Mesendoderm (in vitro differentiated cells): ENCODE results near the gene TSHZ3.
A peak's percentile ranks its signal among the peaks of the same experiment; 100 is the strongest.

ENCODE experiments used
- DNase-seq: peaks from one replicate; pipeline ENCODE4 v3.0.0; 2013
- H2AK5ac ChIP-seq: 2 replicates; pipeline ENCODE4 v1.6.1; 2013; ENCODE audit warnings: low read length, inconsistent platforms
- H2BK120ac ChIP-seq: 2 replicates; pipeline ENCODE4 v1.6.1; 2013; ENCODE audit warnings: low read depth, mild to moderate bottlenecking, low read length, moderate library complexity, mixed read lengths
- H2BK15ac ChIP-seq: replicated peaks from 2 replicates; pipeline ENCODE4 v1.6.1; 2013; ENCODE audit warnings: low read depth, mild to moderate bottlenecking, moderate library complexity
- H2BK5ac ChIP-seq: 2 replicates; pipeline ENCODE4 v1.6.1; 2013; ENCODE audit warnings: low read length, inconsistent platforms
- H3K18ac ChIP-seq: 2 replicates; pipeline ENCODE4 v1.6.1; 2013; ENCODE audit warnings: mild to moderate bottlenecking, low read length, mixed read lengths
- H3K23ac ChIP-seq: one replicate; pipeline ENCODE4 v1.6.1; 2013; ENCODE audit warnings: low read length
- H3K27ac ChIP-seq: 2 replicates; pipeline ENCODE4 v1.5.1; 2013; ENCODE audit warnings: low read depth, mild to moderate bottlenecking, inconsistent platforms, low read length, moderate library complexity
- H3K27me3 ChIP-seq: 2 replicates; pipeline ENCODE4 v1.6.1; 2013; ENCODE audit warnings: low read length, control low read depth, mild to moderate bottlenecking, inconsistent platforms; ENCODE audit not compliant: insufficient read depth, poor library complexity
- H3K36me3 ChIP-seq: 2 replicates; pipeline ENCODE4 v1.6.1; 2013; ENCODE audit warnings: low read length, inconsistent platforms; ENCODE audit not compliant: control insufficient read depth, insufficient read depth
- H3K4ac ChIP-seq: one replicate; pipeline ENCODE4 v1.6.1; 2013; ENCODE audit warnings: low read depth, mild to moderate bottlenecking, low read length, moderate library complexity
- H3K4me1 ChIP-seq: 2 replicates; pipeline ENCODE4 v1.6.1; 2013; ENCODE audit warnings: low read depth, low read length, inconsistent platforms; ENCODE audit not compliant: control insufficient read depth
- H3K4me2 ChIP-seq: 2 replicates; pipeline ENCODE4 v1.6.1; 2013; ENCODE audit warnings: low read length
- H3K4me3 ChIP-seq: 2 replicates; pipeline ENCODE4 v1.5.1; 2013; ENCODE audit warnings: mild to moderate bottlenecking, low read length
- H3K56ac ChIP-seq: one replicate; pipeline ENCODE4 v1.6.1; 2013; ENCODE audit warnings: low read length
- H3K79me1 ChIP-seq: 2 replicates; pipeline ENCODE4 v1.6.1; 2013; ENCODE audit warnings: low read length, inconsistent platforms
- H3K79me2 ChIP-seq: 2 replicates; pipeline ENCODE4 v1.6.1; 2013; ENCODE audit warnings: mild to moderate bottlenecking, low read length; ENCODE audit not compliant: control insufficient read depth, insufficient read depth
- H3K9ac ChIP-seq: 2 replicates; pipeline ENCODE4 v1.6.1; 2013; ENCODE audit warnings: low read length, inconsistent platforms
- H4K5ac ChIP-seq: one replicate; pipeline ENCODE4 v1.6.1; 2013; ENCODE audit warnings: low read length
- H4K8ac ChIP-seq: one replicate; pipeline ENCODE4 v1.6.1; 2013; ENCODE audit warnings: low read depth, mild to moderate bottlenecking, control low read depth, low read length, moderate library complexity
- WGBS: extraction: QIAGEN DNeasy Blood & Tissue Kit; methylation state at CpG from one replicate; pipeline ENCODE4 v1.1.7; 2013; ENCODE audit warnings: low lambda C conversion rate, missing lambda C conversion rate; ENCODE audit not compliant: insufficient coverage; ENCODE audit errors: extremely low coverage; 5-methylcytosine and 5-hydroxymethylcytosine counted together

Gene TSHZ3

DNA sequence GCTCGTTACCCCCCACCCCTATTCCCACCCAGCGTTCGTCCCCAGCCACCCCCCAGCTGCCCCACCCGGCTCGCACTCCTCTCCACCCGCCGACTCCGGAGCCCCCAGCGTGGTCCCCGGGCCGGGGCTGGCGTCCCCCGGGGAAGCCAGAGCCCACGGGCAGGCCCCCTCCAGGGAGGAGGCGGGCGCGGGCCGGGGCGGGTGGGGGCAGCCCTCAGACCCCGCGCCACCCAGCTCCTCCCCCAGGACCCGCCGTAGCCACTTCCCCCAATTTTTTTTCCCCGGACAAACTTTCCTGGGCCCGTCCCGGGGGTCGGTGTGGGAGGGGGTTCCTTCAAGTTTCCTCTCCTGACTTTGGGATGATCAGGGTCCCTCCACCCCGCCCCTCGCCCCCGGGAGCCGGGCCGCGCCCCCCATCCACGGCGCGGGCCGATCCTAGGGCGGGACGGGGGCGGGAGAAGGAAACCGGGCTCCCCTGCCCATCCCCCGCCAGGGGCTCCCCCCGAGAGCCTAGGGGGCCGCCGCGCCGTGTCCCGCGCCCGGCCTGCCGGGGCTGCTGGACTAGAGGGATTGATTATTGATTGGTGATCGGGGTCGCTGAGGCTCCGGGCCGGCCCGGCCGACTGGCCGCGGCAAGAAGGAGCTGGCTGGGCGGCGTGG, 927 bp upstream of the TSHZ3 start:
- H2BK120ac ChIP-seq = peak overlapping the region; percentile 46
- H3K27ac ChIP-seq = peak overlapping the region; percentile 64
- peak overlapping the region; percentile 87 for H4K8ac ChIP-seq
- H4K5ac ChIP-seq = no peak overlapping the region
- peak overlapping the region; percentile 20 for H3K4me2 ChIP-seq
- H2BK5ac ChIP-seq = no peak overlapping the region
- H3K18ac ChIP-seq = peak overlapping the region; percentile 86
- peak overlapping the region; percentile 47 for H3K4me3 ChIP-seq
- no peak overlapping the region for H2AK5ac ChIP-seq
- H3K4me1 ChIP-seq = peaks cover 5% of the 10 kb centered on the region
- no CpG with 5 or more reads among the region's 61 CpGs for WGBS
- peaks cover 22% of the 10 kb centered on the region for H3K79me2 ChIP-seq
- DNase-seq = no peak
- H3K36me3 ChIP-seq = no peaks in the 10 kb centered on the region
- H3K56ac ChIP-seq = peak overlapping the region; percentile 83
- no peak overlapping the region for H3K23ac ChIP-seq
- peaks cover 18% of the 10 kb centered on the region for H3K27me3 ChIP-seq
- peak overlapping the region; percentile 68 for H3K9ac ChIP-seq
- peaks cover 4% of the 10 kb centered on the region for H3K79me1 ChIP-seq
- peak overlapping the region; percentile 73 for H3K4ac ChIP-seq
- peak overlapping the region; percentile 79 for H2BK15ac ChIP-seq

DNA sequence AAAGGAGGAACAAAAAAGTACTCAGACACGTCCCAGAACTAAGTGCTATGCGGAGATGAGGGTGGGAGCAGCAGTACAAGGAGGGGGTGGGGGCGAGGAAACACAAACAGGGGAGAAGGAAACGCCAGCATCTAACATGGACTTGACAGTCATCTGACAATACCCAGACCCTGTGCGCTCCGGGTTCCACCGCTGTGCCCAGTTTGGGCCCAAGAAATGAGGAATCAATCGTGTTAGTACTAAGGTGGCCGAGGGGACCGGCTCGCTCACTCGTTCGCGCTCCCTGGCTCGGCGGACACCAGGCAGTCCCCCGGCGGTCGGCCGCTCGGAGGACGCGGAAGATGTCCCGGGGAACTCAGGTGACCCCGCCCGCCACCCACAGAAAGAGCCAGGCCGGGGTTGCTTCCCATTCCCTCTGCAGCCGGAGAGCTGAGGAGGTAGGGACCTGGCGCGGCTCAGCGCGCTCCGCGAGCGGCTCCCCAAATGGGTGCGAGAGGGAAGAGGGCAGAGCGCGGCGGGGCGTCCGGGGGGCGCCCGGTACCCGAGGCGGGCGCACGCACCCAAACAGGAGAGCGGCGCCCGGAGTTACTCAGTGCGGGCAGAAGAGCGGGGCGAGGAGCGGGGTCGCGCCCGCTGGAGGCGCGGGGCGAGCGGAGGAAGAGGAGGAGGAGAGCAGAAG, 616 bp downstream of the TSHZ3 start:
- WGBS = no CpG with 5 or more reads among the region's 61 CpGs
- H3K4me3 ChIP-seq = peak overlapping the region; percentile 66
- no peak overlapping the region for H4K8ac ChIP-seq
- peak overlapping the region; percentile 83 for H3K56ac ChIP-seq
- no peak overlapping the region for H2BK5ac ChIP-seq
- H3K9ac ChIP-seq = peak overlapping the region; percentile 72
- H3K79me2 ChIP-seq = peaks cover 33% of the 10 kb centered on the region
- no peak overlapping the region for H2BK120ac ChIP-seq
- H3K4ac ChIP-seq = no peak overlapping the region
- no peak overlapping the region for H2BK15ac ChIP-seq
- peaks cover 11% of the 10 kb centered on the region for H3K27me3 ChIP-seq
- peak overlapping the region; percentile 59 for H3K4me2 ChIP-seq
- H3K4me1 ChIP-seq = peaks cover 8% of the 10 kb centered on the region
- no peak overlapping the region for H4K5ac ChIP-seq
- no peak overlapping the region for H2AK5ac ChIP-seq
- DNase-seq = peak; percentile 37
- no peaks in the 10 kb centered on the region for H3K36me3 ChIP-seq
- H3K23ac ChIP-seq = no peak overlapping the region
- H3K27ac ChIP-seq = no peak overlapping the region
- peak overlapping the region; percentile 13 for H3K18ac ChIP-seq
- peaks cover 8% of the 10 kb centered on the region for H3K79me1 ChIP-seq

DNA sequence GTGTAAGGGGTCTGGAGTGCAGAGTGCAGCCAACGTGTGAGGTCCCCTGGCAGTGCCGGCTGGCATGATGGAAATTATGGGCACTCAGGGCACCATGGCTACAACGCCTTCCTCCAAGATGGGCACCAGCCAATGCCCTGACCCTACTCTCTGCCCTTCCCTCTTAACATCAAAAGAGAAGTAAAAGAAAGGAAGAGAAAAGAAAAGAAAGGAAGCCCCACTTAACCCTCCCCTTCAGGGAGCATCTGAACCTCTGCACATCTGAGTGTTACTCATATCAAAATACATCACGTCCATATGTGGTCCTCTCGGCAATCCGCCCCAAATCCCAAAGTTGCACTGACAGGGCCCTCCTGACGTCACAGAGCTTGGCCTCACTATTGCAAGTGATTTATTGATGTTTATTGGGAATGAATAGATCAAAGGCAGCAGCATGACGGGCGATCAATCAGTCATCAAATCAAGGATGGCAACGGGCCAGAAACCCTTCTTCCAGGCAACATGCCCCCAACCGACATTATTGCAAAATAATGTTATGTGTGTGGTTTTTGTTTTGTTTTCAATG, 1.3 kb downstream of the TSHZ3 start:
- H3K56ac ChIP-seq = peak overlapping the region; percentile 60
- peak overlapping the region; percentile 32 for H3K4me2 ChIP-seq
- no peak overlapping the region for H4K8ac ChIP-seq
- peaks cover 6% of the 10 kb centered on the region for H3K4me1 ChIP-seq
- H3K4me3 ChIP-seq = no peak overlapping the region
- no peak overlapping the region for H3K9ac ChIP-seq
- H3K18ac ChIP-seq = no peak overlapping the region
- H3K36me3 ChIP-seq = no peaks in the 10 kb centered on the region
- H3K79me1 ChIP-seq = peaks cover 8% of the 10 kb centered on the region
- H3K4ac ChIP-seq = no peak overlapping the region
- H2BK5ac ChIP-seq = no peak overlapping the region
- no CpG with 5 or more reads among the region's 11 CpGs for WGBS
- H2BK120ac ChIP-seq = no peak overlapping the region
- H3K27me3 ChIP-seq = peaks cover 4% of the 10 kb centered on the region
- DNase-seq = no peak
- no peak overlapping the region for H4K5ac ChIP-seq
- no peak overlapping the region for H3K27ac ChIP-seq
- no peak overlapping the region for H2AK5ac ChIP-seq
- H3K79me2 ChIP-seq = peaks cover 34% of the 10 kb centered on the region
- no peak overlapping the region for H3K23ac ChIP-seq
- H2BK15ac ChIP-seq = no peak overlapping the region

DNA sequence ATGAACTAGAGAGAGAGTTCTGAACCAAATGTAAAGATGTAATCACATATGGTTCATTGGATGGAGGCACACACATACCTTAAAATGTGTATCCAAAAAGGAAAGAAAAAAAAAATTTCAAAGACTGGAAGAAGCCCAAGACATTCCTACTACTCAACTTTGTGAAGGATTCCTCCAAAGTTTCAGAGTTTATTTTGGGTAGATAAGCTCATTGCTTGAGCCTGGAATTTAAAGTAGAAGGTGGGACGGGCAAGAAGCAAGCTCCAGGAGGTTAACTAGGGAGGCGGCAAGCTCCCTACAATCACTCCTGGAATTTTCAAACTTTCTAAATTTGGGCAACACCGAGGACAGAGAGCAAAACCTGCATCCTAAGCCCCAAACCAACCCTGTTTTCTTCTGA, 1.9 kb downstream of the TSHZ3 start:
- H3K4me2 ChIP-seq = peak overlapping the region; percentile 32
- H4K5ac ChIP-seq = no peak overlapping the region
- H3K4ac ChIP-seq = no peak overlapping the region
- DNase-seq = no peak
- no peak overlapping the region for H3K9ac ChIP-seq
- H3K4me1 ChIP-seq = peaks cover 6% of the 10 kb centered on the region
- H3K27me3 ChIP-seq = no peaks in the 10 kb centered on the region
- no peak overlapping the region for H2BK15ac ChIP-seq
- H3K23ac ChIP-seq = no peak overlapping the region
- peak overlapping the region; percentile 60 for H3K56ac ChIP-seq
- no peak overlapping the region for H3K27ac ChIP-seq
- no peak overlapping the region for H2AK5ac ChIP-seq
- H3K18ac ChIP-seq = no peak overlapping the region
- H4K8ac ChIP-seq = no peak overlapping the region
- H2BK120ac ChIP-seq = no peak overlapping the region
- no peak overlapping the region for H3K4me3 ChIP-seq
- H3K36me3 ChIP-seq = no peaks in the 10 kb centered on the region
- H3K79me1 ChIP-seq = peaks cover 8% of the 10 kb centered on the region
- H2BK5ac ChIP-seq = no peak overlapping the region
- H3K79me2 ChIP-seq = peaks cover 38% of the 10 kb centered on the region
- WGBS = no CpG with 5 or more reads among the region's 3 CpGs

DNA sequence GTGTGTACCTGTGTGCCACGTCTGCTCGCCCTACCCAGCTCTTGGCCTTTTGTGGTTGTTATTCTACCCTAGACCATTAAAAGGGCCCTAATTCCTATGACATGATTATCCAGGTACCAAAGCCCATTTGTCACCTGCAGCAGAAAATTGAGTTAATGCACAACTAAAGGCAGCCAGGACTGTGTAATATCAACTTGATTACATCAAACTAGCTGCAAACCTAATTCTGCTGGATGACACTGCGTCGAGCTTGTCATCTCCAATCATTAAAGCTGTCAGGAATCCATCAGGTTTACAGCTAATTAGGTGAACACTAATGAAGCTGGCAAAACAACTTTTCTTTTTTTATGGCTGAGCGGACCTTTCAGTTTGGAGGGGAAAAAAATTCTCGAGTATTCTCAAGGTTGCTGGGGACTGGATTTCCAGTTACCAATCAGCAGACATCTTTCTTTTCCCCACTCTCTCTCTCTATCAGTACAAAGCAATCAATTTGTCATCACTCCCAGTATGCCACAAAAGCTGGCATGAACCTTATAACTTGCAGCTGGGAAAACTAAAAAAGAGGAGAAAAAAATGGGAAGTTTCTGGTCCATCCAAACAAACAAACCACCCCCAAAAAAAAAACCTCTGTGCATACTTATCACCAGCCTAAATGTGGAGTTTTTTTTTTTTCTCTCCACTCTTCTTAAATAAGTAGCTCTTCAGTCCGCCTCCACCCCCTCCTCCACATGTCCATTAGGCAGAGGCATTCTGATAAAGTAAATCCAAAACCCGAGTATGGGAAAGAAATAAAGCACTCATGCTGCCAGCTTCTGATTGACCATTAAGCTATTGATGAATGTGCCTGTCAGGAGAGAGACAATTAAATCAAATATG, 2.8 kb downstream of the TSHZ3 start:
- Histone ChIP-seq H3K27ac (no peak overlapping the region), H3K4me3 (no peak overlapping the region), H3K36me3 (no peaks in the 10 kb centered on the region), H3K18ac (no peak overlapping the region), H4K5ac (no peak overlapping the region), H2BK120ac (no peak overlapping the region), H3K4me1 (peaks cover 6% of the 10 kb centered on the region), H3K56ac (no peak overlapping the region), H3K23ac (no peak overlapping the region), H3K4ac (no peak overlapping the region), H3K79me2 (peaks cover 42% of the 10 kb centered on the region), H3K79me1 (peaks cover 8% of the 10 kb centered on the region), H2BK15ac (no peak overlapping the region), H3K4me2 (no peak overlapping the region), H3K9ac (no peak overlapping the region), H2BK5ac (no peak overlapping the region), H2AK5ac (no peak overlapping the region), H3K27me3 (no peaks in the 10 kb centered on the region), H4K8ac (no peak overlapping the region)
- DNase-seq = no peak
- WGBS = no CpG with 5 or more reads among the region's 8 CpGs
